Measurements from ENCODE around the gene TRA2A. TPM values are rescaled to one million over a fixed set of nuclear protein-coding genes. Genes with fewer than 3 reads are reported as not detected.

TRA2A gene
- total and polyA plus RNA-seq, 9 of the 15 experiments (the other 6 are each of a cell fraction or from before 2014, with no cell fraction given): 22.7 to 210 (median 73.9) TPM

DNA sequence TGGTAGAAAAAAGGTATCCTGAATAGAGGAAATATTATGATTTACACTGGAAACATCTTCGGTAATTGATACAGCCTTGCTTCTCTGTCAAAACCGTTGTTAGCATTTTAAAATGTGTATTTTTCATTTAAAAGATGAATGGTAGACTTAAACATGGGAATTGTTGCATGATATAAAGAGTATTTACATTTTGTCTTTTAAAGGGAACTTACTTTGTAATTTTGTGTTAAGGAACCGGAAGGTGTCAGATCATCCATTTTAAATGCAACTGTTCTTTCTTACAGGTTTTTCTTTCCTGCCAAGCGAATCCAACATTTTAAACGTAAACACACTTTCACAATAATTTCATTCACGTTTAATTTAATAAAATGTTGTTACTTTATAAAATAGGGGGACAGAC lies 59.7 kb downstream of the TRA2A start:
- no peaks in the 10 kb centered on the region; the same call in 1 of the 2 replicates for H4K20me1 ChIP-seq (replicated peaks; ENCODE audit: control insufficient read depth, insufficient read depth, low read length)
- no peaks in the 10 kb centered on the region for H3K9me1 ChIP-seq (ENCODE audit: control insufficient read depth, insufficient read depth, low read length)
- H3K4me3 ChIP-seq: peak overlapping the region; percentile 66
- peak overlapping the region; percentile 93; the same call in 2 of the 3 replicates for H3K27ac ChIP-seq (ENCODE audit: extremely low read depth, low read depth, low read length)
- 2% methylated on average over 6 of the region's 6 CpGs for WGBS (ENCODE audit: insufficient coverage, low coverage, missing lambda C conversion rate)
- peaks cover 0 to 29% of the 10 kb centered on the region in 2 experiments; a peak in 3 of 5 replicates for H3K4me1 ChIP-seq (replicated peaks in 1 of 2; ENCODE audit: control insufficient read depth in 2 of 2, insufficient read depth in 2 of 2, low read length in 2 of 2)
- H3K27me3 ChIP-seq (ENCODE audit: control insufficient read depth in 2 of 2, insufficient read depth in 2 of 2, low read length in 2 of 2): no peaks in the 10 kb centered on the region
- ChIA-PET CTCF (ENCODE audit: low intra/inter-chr PET ratio) (no interaction called here), POLR2A (interaction anchor here (1.0 to 3.1 kb wide), 6 partner anchors 9 to 57 kb away, joined by 3 to 12 read pairs (median 4); no protein-coding TSS in a partner anchor)
- FAIRE-seq (peak; percentile 6), DNase-seq (ENCODE audit: extremely low read depth in 1 of 4, low spot score in 3 of 4) (peak in 1 of 4 experiments; percentile 37), ATAC-seq (no peak)
- peak overlapping the region; percentile 74 to 94; a peak in 3 of 4 replicates for H3K9ac ChIP-seq (ENCODE audit: insufficient read depth in 1 of 2, low read depth in 2 of 2, low read length in 2 of 2)
- no peaks in the 10 kb centered on the region for H3K9me3 ChIP-seq (replicated peaks; ENCODE audit: control insufficient read depth, insufficient read depth, low read depth, low read length)
- H3K79me2 ChIP-seq (ENCODE audit: control insufficient read depth, insufficient read depth, low read length): peaks cover 83% of the 10 kb centered on the region
- no peak overlapping the region for H2AFZ ChIP-seq (ENCODE audit: low read depth, low read length)
- BruUV-seq (replicated peaks): no TSS peak
- H3K4me2 ChIP-seq (ENCODE audit: insufficient read depth, low read length): peak overlapping the region; percentile 42
- 0 out of 3 replicates have a peak, but pooled peaks cover 2% of the 10 kb centered on the region for H3K36me3 ChIP-seq (ENCODE audit: control insufficient read depth, insufficient read depth, low read length)
- in situ Hi-C loops (cut with MboI) (no loop called here), intact Hi-C loops (cut with micrococcal nuclease) (loop anchor here (5.0 kb wide), 3 partner anchors 115 to 770 kb away; partner anchors contain the start of gene MALSU1)
- TF ChIP-seq GABPA (tag; conservative IDR thresholded peaks at IDR 0.05; ENCODE audit: low read depth) (peak; percentile 50), RBM14 (IDR thresholded peaks at IDR 0.05; ENCODE audit: borderline replicate concordance, insufficient read depth, low read depth, low read length) (no peak), POLR2AphosphoS5 (IDR thresholded peaks at IDR 0.05; ENCODE audit: control insufficient read depth, insufficient read depth, low read depth, low read length) (peak; percentile 24; the same call in 1 of the 2 replicates), BRD4 (IDR thresholded peaks at IDR 0.05) (0 out of 2 replicates have a peak, but pooled peaks have one; percentile 17), ADNP (tag; IDR thresholded peaks at IDR 0.05) (0 out of 2 replicates have a peak, but pooled peaks have one; percentile 16), RBFOX2 (IDR thresholded peaks at IDR 0.05; ENCODE audit: low read depth, low read length) (peak; percentile 63; the same call in 1 of the 2 replicates), NONO (IDR thresholded peaks at IDR 0.05; ENCODE audit: low read depth in 2 of 2, low read length in 1 of 2) (no peak)
- TF ChIP-seq, protein P1, sequence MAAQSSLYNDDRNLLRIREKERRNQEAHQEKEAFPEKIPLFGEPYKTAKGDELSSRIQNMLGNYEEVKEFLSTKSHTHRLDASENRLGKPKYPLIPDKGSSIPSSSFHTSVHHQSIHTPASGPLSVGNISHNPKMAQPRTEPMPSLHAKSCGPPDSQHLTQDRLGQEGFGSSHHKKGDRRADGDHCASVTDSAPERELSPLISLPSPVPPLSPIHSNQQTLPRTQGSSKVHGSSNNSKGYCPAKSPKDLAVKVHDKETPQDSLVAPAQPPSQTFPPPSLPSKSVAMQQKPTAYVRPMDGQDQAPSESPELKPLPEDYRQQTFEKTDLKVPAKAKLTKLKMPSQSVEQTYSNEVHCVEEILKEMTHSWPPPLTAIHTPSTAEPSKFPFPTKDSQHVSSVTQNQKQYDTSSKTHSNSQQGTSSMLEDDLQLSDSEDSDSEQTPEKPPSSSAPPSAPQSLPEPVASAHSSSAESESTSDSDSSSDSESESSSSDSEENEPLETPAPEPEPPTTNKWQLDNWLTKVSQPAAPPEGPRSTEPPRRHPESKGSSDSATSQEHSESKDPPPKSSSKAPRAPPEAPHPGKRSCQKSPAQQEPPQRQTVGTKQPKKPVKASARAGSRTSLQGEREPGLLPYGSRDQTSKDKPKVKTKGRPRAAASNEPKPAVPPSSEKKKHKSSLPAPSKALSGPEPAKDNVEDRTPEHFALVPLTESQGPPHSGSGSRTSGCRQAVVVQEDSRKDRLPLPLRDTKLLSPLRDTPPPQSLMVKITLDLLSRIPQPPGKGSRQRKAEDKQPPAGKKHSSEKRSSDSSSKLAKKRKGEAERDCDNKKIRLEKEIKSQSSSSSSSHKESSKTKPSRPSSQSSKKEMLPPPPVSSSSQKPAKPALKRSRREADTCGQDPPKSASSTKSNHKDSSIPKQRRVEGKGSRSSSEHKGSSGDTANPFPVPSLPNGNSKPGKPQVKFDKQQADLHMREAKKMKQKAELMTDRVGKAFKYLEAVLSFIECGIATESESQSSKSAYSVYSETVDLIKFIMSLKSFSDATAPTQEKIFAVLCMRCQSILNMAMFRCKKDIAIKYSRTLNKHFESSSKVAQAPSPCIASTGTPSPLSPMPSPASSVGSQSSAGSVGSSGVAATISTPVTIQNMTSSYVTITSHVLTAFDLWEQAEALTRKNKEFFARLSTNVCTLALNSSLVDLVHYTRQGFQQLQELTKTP (IDR thresholded peaks at IDR 0.05; ENCODE audit: low read depth in 1 of 2, partially characterized antibody in 2 of 2): peak in 1 of 2 experiments; percentile 0
- TF ChIP-seq, protein P2, sequence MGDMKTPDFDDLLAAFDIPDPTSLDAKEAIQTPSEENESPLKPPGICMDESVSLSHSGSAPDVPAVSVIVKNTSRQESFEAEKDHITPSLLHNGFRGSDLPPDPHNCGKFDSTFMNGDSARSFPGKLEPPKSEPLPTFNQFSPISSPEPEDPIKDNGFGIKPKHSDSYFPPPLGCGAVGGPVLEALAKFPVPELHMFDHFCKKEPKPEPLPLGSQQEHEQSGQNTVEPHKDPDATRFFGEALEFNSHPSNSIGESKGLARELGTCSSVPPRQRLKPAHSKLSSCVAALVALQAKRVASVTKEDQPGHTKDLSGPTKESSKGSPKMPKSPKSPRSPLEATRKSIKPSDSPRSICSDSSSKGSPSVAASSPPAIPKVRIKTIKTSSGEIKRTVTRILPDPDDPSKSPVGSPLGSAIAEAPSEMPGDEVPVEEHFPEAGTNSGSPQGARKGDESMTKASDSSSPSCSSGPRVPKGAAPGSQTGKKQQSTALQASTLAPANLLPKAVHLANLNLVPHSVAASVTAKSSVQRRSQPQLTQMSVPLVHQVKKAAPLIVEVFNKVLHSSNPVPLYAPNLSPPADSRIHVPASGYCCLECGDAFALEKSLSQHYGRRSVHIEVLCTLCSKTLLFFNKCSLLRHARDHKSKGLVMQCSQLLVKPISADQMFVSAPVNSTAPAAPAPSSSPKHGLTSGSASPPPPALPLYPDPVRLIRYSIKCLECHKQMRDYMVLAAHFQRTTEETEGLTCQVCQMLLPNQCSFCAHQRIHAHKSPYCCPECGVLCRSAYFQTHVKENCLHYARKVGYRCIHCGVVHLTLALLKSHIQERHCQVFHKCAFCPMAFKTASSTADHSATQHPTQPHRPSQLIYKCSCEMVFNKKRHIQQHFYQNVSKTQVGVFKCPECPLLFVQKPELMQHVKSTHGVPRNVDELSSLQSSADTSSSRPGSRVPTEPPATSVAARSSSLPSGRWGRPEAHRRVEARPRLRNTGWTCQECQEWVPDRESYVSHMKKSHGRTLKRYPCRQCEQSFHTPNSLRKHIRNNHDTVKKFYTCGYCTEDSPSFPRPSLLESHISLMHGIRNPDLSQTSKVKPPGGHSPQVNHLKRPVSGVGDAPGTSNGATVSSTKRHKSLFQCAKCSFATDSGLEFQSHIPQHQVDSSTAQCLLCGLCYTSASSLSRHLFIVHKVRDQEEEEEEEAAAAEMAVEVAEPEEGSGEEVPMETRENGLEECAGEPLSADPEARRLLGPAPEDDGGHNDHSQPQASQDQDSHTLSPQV (IDR thresholded peaks at IDR 0.05): 0 out of 2 replicates have a peak, but pooled peaks have one; percentile 4
- TF ChIP-seq, protein P3, sequence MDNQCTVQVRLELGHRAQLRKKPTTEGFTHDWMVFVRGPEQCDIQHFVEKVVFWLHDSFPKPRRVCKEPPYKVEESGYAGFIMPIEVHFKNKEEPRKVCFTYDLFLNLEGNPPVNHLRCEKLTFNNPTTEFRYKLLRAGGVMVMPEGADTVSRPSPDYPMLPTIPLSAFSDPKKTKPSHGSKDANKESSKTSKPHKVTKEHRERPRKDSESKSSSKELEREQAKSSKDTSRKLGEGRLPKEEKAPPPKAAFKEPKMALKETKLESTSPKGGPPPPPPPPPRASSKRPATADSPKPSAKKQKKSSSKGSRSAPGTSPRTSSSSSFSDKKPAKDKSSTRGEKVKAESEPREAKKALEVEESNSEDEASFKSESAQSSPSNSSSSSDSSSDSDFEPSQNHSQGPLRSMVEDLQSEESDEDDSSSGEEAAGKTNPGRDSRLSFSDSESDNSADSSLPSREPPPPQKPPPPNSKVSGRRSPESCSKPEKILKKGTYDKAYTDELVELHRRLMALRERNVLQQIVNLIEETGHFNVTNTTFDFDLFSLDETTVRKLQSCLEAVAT (IDR thresholded peaks at IDR 0.05): 0 out of 4 replicates have a peak, but pooled peaks of 1 of the 2 experiments have one; percentile 8

All from K562 (cell line).